Measurements from ENCODE around the gene ABHD12.
"Not testable (repeated sequence)": the region's sequence is repeated elsewhere in the genome, so short reads cannot be mapped to it uniquely, and the experiment has no call there.

The ABHD12 gene

GRCh38 chr20:25321991-25322390 lies 68.6 kb downstream of the ABHD12 start:
- no peak for DNase-seq (ENCODE audit: low read depth in 2 of 2)

- no peak for DNase-seq (ENCODE audit: low read depth in 2 of 2)
These were observed 69.3 kb downstream of the ABHD12 start for GRCh38 chr20:25321262-25321831.

- no peak for DNase-seq (ENCODE audit: low read depth in 2 of 2)
These were observed 70.4 kb downstream of the ABHD12 start for GRCh38 chr20:25320035-25320800.

DNA sequence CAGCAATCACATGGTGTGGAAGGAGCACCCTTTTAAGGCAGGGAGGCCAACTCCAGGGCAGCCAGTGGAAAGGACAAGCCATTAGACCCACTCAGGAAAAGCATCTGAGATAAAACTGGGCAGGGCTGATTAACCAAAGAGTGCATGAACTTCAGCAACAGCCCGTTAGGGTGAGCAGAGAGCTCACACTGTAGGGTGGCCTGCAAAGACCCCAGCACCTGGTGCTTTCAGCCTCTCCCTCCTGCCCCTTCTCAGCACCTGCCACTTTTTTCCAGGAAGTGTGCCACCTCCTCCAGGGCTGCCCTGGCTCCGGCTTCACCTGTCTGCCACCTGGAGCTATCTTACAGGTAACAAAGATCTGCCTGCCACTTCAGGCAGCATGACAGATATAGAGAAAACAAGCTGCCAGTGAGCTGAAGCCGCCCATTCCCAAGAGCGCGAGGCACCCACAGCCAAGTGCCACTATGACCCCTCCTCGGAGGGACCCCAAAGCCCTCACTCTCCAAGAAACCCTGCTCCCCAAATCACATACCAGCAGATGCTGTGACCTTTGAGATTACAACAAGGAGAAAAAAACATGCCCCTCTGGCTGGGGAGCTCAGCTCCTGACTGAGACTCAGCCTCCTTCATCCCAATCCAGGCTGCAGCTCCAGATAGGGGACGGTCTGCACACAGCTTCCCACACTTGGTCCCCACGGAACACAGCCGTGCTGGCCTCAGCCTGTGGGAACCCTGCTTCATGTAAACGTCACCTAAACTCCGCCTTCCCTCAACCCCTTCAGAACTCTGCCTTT lies 71.2 kb downstream of the ABHD12 start:
- DNase-seq (ENCODE audit: low read depth in 2 of 2) = no peak

- DNase-seq (ENCODE audit: low read depth in 2 of 2) = no peak
These were observed 72.0 kb downstream of the ABHD12 start for GRCh38 chr20:25318471-25319240.

DNA sequence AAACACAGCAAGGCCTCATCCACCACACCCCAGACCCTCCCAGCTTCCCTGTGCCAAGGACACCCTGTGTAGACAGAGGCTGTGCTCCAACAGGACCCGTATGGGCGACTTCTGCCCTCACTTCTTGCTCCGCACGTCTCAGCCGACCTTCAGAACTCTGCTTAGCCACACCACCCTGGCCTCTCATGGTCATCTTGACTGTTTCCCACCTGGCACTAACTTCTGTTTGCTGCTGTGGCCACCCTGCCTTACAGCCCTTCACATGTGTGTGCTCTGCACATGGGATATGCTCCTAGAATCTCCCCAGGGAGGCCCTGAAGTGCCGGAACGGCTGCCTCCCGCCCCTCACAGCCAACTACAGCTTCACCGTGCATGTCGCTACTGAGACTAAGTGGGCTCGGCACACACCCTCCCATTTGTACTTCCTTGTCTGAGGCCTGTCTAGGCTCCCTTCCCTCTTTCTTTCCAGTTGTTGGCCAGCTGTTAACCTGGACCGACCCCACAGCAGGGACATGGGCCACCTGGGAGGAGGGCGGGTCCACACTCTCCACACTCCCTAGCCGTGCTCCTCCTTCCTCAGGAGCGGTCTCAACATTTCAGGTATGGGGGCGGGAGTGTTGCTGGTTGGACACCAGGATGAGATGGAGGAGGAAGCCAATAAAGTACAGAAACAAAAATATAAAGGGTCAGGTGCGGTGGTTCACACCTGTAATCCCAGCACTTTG lies 73.1 kb downstream of the ABHD12 start:
- no peak for DNase-seq (ENCODE audit: low read depth in 2 of 2)

GRCh38 chr20:25316506-25317190 lies 74.0 kb downstream of the ABHD12 start:
- no peak for DNase-seq (ENCODE audit: low read depth in 2 of 2)

DNA sequence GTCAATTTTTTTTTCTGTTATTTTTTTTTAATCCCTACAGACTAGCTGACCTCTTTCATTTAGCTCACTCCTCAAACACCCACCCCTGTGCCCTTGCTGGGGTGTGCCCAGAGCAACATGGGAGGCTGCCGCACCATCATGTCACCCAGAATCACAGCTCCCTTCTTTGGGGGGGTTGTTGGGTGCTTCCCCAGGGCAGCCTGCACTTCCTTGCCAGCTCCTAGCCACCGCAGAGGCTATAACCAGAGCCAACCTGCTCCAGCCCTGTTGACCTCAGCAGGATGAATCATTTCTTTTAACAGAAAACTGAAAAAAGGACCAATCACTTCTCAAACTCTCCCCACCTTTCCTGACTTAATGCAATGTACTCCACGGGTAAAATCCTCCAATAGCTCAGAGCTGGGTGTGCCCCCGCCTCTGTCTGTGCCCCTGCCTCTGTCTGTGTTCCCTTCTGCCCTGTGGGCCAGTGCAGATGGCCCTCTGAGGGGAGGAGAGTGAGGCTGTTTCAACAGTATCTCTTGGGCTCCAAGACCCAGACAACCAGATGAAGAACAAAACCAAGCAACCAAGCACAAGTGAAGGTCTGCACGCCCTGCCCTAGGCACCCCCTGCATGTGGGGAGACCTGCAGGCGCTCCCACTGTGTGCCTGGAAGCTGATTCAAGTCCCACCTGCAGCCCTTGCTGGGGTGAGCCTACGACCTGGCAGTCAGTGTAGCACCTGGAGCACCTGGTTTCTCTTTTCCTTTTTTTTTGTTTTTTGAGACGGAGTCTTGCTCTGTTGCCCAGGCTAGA lies 75.0 kb downstream of the ABHD12 start:
- DNase-seq (ENCODE audit: low read depth in 2 of 2) = no peak

DNA sequence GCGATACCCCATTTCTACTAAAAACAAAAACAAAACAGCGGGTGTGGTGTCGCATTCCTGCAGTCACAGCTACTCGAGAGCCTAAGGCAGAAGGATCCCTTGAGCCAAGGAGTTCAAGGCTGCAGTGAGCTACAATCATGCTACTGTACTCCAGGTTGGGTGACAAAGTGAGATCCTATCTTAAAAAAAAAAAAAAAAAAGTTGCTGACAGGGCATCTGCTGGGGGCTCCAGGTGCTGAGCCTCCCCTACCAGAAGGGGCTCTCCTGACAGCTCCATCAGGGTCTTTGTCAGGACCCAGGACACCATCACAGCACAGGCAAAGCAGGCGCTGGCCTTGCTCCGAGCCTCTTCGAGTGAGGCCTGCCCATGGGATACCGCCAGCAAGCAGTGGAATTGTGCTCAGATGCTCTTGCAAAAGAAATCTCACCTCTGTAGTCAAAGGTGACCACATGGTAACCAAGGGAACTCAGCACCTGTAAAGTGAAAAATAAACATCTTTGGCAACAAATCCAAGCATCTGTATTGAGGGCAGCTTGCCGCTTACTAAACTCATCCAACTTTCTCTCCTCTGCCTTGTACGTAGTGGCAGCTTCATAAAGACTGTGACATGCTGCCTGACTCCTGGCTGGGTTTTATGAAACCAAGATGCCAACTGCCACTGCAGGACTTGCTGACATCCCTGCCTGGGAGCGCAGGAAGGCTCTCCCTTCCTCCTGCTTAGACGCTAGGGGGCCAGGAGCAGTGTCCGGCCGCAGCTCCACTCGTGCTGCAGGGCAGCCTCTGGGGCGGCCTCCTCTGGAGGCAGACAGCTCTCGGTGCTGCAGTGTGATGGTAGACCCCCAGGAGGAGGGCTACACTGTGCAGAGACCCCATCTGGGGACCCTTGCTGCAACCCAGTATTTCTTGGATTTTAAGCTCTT lies 75.9 kb downstream of the ABHD12 start:
- DNase-seq (ENCODE audit: low read depth in 2 of 2) = no peak

DNA sequence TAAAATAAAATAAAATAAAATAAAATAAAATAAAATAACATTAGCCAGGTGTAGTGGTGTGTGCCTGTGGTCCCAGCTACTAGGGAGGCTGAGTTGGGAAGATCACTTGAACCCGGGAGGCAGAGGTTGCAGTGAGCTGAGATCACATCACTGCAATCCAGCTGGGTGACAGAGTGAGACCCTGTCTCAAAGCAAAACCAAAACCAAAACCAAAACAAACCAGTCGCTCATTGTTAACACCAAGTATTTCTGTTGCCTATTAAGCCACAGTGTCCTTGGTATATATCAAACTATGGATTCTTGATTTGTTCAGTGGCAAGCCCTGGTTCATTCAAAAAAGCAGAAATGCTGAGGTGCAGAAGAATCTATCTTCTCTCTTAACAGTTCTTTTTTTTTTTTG lies 77.0 kb downstream of the ABHD12 start:
- DNase-seq (ENCODE audit: low read depth in 2 of 2) = no peak

DNA sequence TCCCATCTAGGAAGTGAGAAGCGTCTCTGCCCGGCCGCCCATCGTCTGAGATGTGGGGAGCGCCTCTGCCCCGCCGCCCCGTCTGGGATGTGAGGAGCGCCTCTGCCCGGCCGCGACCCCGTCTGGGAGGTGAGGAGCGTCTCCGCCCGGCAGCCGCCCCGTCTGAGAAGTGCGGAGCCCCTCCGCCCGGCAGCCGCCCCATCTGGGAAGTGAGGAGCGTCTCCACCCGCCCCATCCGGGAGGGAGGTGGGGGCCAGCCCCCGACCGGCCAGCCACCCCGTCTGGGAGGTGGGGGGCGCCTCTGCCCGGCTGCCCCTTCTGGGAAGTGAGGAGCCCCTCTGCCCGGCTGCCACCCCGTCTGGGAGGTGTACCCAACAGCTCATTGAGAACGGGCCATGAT lies 77.9 kb downstream of the ABHD12 start:
- DNase-seq (ENCODE audit: low read depth in 2 of 2) = not testable (repeated sequence)

DNA sequence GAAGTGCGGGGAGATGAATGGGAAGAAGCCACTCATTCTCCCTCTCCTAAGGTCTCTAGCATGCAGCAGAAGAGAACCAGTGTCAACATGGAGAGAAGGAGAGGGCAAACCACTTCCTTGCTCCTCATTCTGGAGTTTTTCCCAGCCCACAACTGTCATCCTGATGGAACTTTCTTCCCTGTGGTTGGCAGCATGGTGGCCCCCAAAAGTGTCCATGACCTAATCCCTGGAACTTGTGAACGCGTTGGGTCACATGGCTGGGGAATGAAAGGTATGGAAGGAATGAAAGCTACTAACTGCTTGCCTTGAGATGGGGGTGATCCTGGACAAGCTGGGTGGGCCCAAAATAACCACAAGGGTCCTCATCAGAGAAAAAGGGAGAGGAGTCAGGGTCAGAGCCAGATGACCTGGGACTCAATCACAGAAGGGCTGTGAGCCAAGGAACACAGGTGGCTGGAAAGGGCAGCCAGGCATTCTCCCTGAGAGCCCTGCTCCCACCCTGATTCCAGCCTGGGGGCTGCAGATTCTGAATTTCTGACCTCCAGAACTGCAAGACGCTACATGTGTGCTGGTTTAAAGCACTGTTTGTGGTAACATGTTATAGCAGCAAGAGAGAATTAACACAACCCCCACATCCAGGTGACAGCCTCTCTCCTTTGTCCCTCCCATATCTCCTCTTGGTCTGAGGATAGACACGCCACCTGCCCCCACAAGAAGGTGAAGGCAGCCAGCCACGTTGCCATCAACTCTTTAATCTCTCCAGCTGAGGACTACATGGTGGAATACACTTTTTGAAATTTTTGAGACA lies 79.5 kb downstream of the ABHD12 start:
- DNase-seq (ENCODE audit: low read depth in 2 of 2) = no peak

DNA sequence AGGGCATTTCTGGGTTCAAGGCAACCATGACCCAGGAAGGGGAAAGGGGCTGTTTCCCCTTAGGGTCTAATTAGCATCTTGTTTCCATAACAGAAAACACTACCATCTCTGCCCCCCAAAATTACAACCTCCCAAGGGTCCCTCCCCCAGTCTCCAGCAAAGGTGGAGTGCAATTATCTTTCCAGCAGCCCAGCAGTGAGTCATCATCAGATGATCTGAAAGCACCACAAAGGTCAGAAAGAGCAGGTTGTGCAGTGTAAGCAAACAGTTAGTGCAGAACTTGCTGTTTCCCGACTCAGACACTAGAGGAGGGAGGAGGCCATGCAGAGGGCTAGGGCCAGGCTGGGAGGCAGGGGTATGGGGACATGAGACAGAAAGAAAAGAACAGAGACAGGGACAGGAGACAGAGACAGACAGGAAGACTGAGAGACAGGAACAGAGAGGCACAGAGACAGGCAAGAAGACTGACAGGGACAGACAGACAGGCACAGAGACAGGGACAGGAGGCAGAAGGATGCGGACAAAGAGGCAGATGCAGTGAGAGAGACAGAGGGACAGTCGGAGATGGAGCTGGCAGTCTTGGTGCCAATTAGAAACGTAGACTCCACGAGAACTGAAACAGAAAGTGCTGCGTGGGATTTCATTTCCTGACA lies 80.2 kb downstream of the ABHD12 start:
- peak; percentile 36 to 48 for DNase-seq (ENCODE audit: low read depth in 2 of 2)

- no peak for DNase-seq (ENCODE audit: low read depth in 2 of 2)
These were observed 81.0 kb downstream of the ABHD12 start for GRCh38 chr20:25309395-25310267.

GRCh38 chr20:25308671-25309394 lies 81.8 kb downstream of the ABHD12 start:
- DNase-seq (ENCODE audit: low read depth in 2 of 2) = no peak

DNA sequence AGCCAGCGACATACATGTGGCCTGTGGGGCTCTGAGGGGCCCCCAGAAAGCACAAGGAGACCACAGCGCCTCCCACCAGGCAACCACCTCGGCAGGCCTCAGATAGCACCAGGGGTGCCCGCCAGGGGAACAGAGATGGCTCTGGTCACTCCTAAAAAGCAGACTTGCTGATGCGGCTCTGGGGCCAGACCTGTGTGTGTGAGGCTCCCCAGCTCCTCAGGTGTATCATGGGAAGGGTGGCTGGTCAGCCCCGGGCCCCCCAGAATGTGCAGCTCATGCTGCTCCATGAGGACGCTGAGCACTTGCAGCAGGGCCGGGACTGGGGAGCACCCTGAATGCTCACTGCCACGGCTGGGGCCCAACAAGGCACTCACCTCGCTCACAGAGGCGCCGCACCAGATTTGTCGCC lies 82.5 kb downstream of the ABHD12 start:
- no peak for DNase-seq (ENCODE audit: low read depth in 2 of 2)
